Esophagus muscularis mucosa (tissue), 3 donors: ENCODE results near the gene SFTA2.

Experiments
- CTCF ChIP-seq, 3 experiments: fragments of 200-600 bp in 2 of 3; fragments of 450-650 bp in 1 of 3; sonication (generic) in 2 of 3; IDR thresholded peaks; one replicate each; pipeline ENCODE4 v1.5.1; 2017 to 2019; ENCODE audit warnings: antibody characterized with exemption in 3 of 3, mild to moderate bottlenecking in 2 of 3, moderate library complexity in 1 of 3
- POLR2AphosphoS5 ChIP-seq, 2 donors: sonication (generic); formaldehyde crosslinking; IDR thresholded peaks; one replicate each; pipeline ENCODE4 v1.6.1; 2017; ENCODE audit warnings: antibody characterized with exemption in 2 of 2

GRCh38 chr6:30947231-30947630 lies 15.3 kb upstream of the SFTA2 start:
- TF ChIP-seq CTCF (IDR thresholded peaks at IDR 0.05) (no peak), POLR2AphosphoS5 (IDR thresholded peaks at IDR 0.05) (no peak)
